Mucosa of gallbladder (tissue), 1 donor: Measurements from ENCODE around the gene LIMCH1. TPM values are rescaled to one million over a fixed set of nuclear protein-coding genes. Genes with fewer than 3 reads are reported as not detected.

ENCODE experiments used
- DNase-seq: peaks from one replicate; pipeline ENCODE4 v3.0.0-alpha.2; 2020; ENCODE audit warnings: low spot score
- total RNA-seq: library from RNA; stranded (reverse); gene quantifications from one replicate; pipeline ENCODE4 v1.2.1, GENCODE V29; 2021
- donor health status: DM: no; HTN: no; CAD: no.

LIMCH1 gene
- total RNA-seq, 1 donor from 2014 or later = 90.3 TPM

DNA sequence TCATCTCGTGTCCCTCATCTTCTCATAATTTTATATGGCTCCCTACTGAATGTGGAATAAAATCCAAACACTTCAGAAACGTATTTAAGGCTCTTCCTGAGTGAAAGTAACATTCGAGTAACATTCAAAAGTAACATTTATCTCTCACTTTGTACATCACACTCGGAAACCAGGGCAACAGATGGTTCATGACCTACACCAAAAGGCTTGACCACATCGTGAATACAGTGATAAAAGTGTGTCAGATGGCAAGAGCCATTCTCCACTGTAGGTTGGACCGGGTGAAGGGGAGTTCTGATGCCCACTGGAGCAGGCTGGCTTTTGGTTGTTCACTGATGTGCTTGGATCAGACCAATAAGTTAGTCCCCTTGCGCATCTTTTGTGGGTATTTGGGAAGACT lies 5.6 kb upstream of the LIMCH1 start:
- DNase-seq = no peak

GRCh38 chr4:41532882-41533281 lies 5.1 kb upstream of the LIMCH1 start:
- DNase-seq = no peak

DNA sequence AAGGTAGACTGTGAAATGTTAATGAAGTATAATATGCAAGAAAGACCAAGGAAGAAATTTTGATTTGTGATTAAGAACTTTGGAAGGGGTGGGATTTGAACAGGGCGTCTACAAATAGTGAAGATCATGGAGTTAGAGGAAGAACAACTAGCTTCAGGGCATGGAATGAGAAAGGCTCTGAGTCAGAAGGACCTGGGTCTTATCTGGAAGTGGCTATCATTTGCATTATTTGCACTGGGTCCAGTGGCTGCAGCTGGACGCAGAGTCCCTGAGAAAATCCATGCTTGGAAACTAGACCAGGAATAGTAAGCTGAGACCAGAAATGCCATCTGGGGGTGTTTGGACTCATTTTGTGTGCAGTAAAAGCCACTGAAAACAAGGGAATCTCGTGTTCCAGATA lies 4.3 kb upstream of the LIMCH1 start:
- DNase-seq = no peak

DNA sequence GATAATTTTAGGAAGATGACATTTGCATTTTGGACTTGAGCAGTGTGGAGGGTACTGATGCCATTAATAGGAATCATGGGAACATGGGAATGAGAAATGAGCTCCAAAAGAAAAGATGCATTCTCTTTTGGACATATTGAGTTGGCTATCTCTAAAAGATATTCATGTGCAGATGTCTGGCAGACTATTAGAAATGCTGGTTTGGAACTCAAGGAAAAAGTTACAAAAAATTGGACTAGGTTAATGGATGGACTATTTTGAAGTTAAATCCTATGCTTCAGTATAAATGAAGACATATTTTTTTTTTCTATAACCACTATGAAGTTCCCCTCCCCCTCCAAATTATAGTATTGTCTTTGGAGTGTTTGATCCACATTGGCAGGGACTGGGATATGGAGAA lies 3.6 kb upstream of the LIMCH1 start:
- DNase-seq = no peak

DNA sequence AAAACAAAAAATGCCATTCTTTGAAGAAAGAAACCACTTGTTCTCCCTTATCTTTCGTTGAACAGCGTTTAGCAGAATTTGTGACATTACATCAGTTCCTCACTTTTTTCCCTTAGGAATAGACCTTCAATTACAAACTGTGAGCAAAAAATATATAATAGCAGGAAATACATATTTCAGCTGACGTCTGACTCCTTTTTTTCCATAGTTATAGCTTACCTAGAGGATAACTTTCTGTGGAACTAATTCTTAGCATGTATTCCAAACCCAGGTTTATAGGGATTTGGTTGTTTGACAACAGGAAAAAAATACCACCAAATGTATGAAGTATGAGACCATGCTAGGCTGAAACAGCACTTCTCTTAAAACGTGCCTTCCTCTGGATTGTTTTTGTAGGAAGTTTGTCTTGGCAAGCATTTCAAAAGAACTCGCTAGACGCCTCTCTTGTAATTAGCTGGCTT lies 2.0 kb upstream of the LIMCH1 start:
- DNase-seq = no peak

GRCh38 chr4:41537292-41537890 lies 566 bp upstream of the LIMCH1 start:
- no peak for DNase-seq

DNA sequence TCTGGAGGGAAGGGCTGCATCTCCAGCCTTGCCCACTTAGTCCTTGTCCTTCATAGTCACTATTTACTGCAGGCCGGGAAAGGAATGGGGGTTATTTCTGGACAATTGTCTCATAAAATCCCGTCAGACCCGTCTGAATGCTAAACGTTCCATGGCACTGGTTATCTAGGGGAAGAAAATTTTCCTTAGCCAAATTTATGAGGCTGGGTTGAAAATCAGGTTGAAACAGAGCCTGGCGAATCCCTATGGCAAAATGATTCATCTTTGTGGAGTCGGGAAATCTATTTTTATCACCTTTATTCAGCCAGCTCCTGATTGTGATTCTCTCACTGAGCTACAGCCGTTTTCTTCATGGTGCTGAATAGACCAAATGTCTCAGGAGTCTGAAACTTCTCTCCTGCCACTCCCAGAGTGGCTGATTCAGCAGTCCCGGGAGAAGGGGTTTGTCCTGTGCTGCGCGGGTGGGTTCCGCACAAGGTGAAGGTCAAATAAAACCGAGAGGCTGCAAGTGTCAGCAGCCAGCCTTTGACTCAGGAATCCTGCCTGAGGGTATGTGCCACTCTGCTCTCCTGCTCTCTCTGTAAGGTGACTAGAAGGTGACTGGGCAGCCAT lies 1.0 kb downstream of the LIMCH1 start:
- DNase-seq = no peak

- DNase-seq = no peak
These were observed 1.8 kb downstream of the LIMCH1 start for GRCh38 chr4:41539711-41540110.

- DNase-seq = no peak
These were observed 2.7 kb downstream of the LIMCH1 start for GRCh38 chr4:41540687-41541086.

DNA sequence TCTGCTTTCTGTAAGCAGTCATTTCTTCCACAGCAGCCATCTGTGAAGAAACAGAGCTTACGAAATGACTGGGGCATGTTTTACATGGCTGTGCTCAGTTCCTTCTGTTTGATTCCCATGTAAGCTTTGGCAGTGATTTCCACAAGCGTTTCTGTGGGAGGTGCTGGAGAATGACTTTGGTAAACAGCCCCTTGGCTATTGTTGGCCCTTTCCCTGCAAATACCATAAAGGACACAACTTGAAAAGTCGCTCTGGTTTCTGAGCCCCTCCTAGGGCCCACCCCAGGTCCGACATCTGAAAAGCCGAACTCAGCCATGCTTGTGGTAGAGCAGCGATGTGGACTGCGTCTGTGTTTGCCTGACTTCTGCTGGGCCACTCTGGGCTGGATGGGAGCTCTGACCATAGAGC lies 3.7 kb downstream of the LIMCH1 start:
- peak; percentile 18 for DNase-seq

GRCh38 chr4:41542526-41543275 lies 4.7 kb downstream of the LIMCH1 start:
- no peak for DNase-seq

DNA sequence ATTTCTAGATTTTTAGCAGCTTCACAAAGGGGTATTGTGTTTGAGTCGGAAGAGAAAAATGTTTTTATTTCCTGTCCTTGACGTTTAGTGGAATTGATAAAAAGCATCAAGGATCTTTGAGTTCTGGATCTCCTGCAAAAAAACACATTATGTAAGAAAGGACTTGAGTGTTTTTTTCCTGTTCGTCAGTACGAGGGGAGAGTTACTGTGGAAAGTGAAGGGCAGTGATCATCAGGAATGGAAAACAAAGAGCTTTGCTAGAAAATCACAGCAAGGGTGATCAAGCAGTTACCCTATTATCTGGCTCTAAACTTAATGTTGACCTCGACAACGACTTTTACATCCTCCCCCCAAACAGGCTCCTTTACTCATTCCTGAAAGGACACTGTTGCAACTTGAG lies 7.3 kb downstream of the LIMCH1 start:
- DNase-seq = no peak

DNA sequence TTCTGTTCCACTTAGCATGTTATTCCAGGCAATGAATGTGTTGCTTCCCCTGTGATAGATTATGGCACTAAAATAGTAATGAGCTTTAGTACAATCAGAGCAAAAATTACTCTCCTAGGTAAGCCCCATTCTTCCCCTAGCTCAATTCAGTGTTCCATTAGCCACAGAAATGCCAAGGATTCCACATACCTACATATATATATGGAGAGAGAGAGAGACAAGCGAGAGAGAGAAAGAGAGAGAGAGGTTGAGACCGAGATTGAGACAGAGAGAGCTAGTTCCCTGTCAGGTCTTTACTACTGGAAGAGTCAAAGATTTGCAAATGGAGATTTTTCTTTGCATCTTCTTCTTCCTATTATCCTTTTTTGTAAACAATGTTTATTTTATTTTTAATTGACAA lies 8.7 kb downstream of the LIMCH1 start:
- no peak for DNase-seq

DNA sequence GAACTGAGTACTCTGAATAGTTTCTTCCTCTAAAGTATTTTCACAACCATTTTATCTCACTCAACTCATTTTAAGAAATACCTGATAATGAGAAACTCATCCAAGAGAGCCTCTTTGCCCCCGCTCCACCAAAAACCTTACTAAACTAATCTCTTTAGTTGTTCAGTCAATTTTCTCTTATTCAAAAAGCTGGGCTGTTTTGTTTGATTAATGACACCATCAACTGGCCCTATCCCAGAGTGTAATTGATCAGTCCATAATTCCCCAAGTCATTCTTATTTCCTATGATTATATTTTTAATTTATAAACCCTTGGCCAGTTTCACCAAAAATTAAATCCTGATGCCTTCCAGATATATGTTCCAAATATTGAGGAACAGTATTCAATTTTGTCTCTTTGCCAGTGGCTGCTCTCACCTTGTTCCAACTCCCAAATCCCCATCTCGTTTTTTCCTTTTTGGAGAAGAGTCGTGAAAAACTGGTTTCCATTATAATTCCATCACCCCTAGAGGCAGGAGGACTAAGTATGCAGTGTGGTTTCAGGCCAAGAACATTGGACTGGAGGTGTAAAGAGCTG lies 10.4 kb downstream of the LIMCH1 start:
- no peak for DNase-seq

DNA sequence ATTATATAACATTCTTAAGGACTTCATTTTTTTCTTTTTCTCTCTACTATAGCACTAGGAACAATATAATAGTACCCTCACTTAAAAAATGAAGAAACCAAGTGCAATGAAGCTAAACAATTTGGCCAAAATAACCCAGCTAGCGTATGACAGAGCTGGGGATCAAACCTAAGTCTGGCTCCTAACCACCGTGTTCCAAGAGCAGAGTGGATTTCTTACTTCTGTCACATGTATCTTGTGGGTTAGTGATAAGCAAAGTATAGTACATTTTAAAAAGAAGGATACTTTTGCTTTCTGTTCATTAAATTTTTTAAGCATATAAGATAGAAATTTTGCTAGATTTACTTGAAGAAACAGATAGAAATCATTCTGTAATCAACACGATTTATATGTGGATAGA lies 11.5 kb downstream of the LIMCH1 start:
- DNase-seq = no peak

GRCh38 chr4:41550308-41550707 lies 12.4 kb downstream of the LIMCH1 start:
- DNase-seq = no peak

DNA sequence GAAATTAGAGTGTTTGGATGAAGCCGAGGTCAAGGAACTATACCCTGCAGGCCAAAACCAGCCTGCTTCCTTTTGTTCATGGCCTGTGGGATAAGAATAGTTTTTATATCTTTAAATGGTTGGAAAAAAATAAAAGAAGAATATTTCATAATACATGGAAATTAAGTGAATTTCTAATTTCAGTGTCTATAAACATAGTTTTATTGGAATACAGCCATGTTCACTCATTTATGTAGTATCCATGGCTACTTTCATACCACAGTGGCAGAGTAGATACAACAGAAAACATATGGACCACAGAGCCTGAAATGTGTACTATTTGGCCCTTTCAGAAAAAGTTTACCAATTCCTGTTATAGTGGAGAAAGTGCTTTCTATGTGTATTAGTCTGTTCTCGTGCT lies 13.6 kb downstream of the LIMCH1 start:
- no peak for DNase-seq

- DNase-seq = no peak
These were observed 16.9 kb downstream of the LIMCH1 start for GRCh38 chr4:41554905-41555304.

GRCh38 chr4:41556526-41556925 lies 18.6 kb downstream of the LIMCH1 start:
- no peak for DNase-seq

GRCh38 chr4:41559940-41560516 lies 22.1 kb downstream of the LIMCH1 start:
- DNase-seq = no peak

- DNase-seq = no peak
These were observed 23.3 kb downstream of the LIMCH1 start for GRCh38 chr4:41561244-41561643.

- DNase-seq = no peak
These were observed 29.2 kb downstream of the LIMCH1 start for GRCh38 chr4:41567186-41567585.
